A673 (cell line): ENCODE results near the gene KRI1. TPM values are rescaled to one million over a fixed set of nuclear protein-coding genes. Genes with fewer than 3 reads are reported as not detected.

ENCODE experiments used
- BruUV-seq: library from RNA; stranded (reverse); fragments of 400-500 nt; replicated peaks from 2 replicates; lab custom pipeline; 2021; lab: Mats Ljungman, UMichigan
- CTCF ChIA-PET: fragments of 300-600 bp; sonication (Branson Sonifier 250); formaldehyde crosslinking; loops from one replicate; lab custom pipeline; 2022; ENCODE audit warnings: antibody characterized with exemption; lab: Charles Lee
- POLR2A ChIA-PET: fragments of 300-600 bp; sonication (Branson Sonifier 250); formaldehyde crosslinking; loops from one replicate; lab custom pipeline; 2022; ENCODE audit warnings: antibody characterized with exemption; ENCODE audit not compliant: low non-redundant PET; lab: Charles Lee
- DNase-seq: peaks from one replicate; pipeline ENCODE4 v3.0.0-alpha.2; 2015; ENCODE audit warnings: low spot score
- H3K27ac ChIP-seq: fragments of 200-600 bp; sonication (generic); 2 replicates; pipeline ENCODE4 v1.5.1; 2016; ENCODE audit warnings: mixed run types, low read depth, mild to moderate bottlenecking, mixed read lengths, antibody characterized with exemption, low read length; ENCODE audit not compliant: poor library complexity, severe bottlenecking
- H3K27me3 ChIP-seq: fragments of 200-600 bp; sonication (generic); replicated peaks from 2 replicates; pipeline ENCODE4 v1.6.1; 2017; ENCODE audit warnings: mixed run types, low read depth, mild to moderate bottlenecking, mixed read lengths, antibody characterized with exemption, low read length; ENCODE audit not compliant: insufficient read depth, poor library complexity
- H3K36me3 ChIP-seq: fragments of 200-600 bp; sonication (generic); 2 replicates; pipeline ENCODE4 v1.6.1; 2016; ENCODE audit warnings: mixed run types, mild to moderate bottlenecking, mixed read lengths, antibody characterized with exemption, low read length; ENCODE audit not compliant: insufficient read depth, poor library complexity, severe bottlenecking
- H3K4me1 ChIP-seq: fragments of 200-600 bp; sonication (generic); 2 replicates; pipeline ENCODE4 v1.6.1; 2017; ENCODE audit warnings: mixed run types, mild to moderate bottlenecking, mixed read lengths, antibody characterized with exemption, low read length; ENCODE audit not compliant: insufficient read depth, poor library complexity, severe bottlenecking
- H3K4me3 ChIP-seq: fragments of 200-600 bp; sonication (generic); 2 replicates; pipeline ENCODE4 v1.5.1; 2016; ENCODE audit warnings: low read depth, mixed run types, mild to moderate bottlenecking, mixed read lengths, low read length; ENCODE audit not compliant: poor library complexity, severe bottlenecking
- H3K9me3 ChIP-seq: fragments of 200-600 bp; sonication (generic); 2 replicates; pipeline ENCODE4 v1.6.1; 2016; ENCODE audit warnings: mixed run types, low read depth, mild to moderate bottlenecking, mixed read lengths, antibody characterized with exemption, low read length; ENCODE audit not compliant: poor library complexity, severe bottlenecking
- EZH2 ChIP-seq: fragments of 200-600 bp; sonication (generic); IDR thresholded peaks from 2 replicates; pipeline ENCODE4 v1.6.1; 2017; ENCODE audit warnings: borderline replicate concordance, low read depth, mild to moderate bottlenecking, mixed read lengths, antibody characterized with exemption, low read length; ENCODE audit not compliant: poor library complexity, severe bottlenecking
- intact Hi-C: fragments of 100-400 bp; cut with micrococcal nuclease; formaldehyde crosslinking; loops from one replicate; pipeline ENCODE4 v1.10.0; 2022; ENCODE audit not compliant: unreplicated experiment
- total RNA-seq: library from RNA; stranded (reverse); gene quantifications from 2 replicates; pipeline ENCODE4 v1.2.3, GENCODE V29; 2021
- TF ChIP-seq, protein P1 (sequence below): fragments of 300-800, 200-600 bp; sonication (generic); conservative IDR thresholded peaks from 2 replicates; pipeline ENCODE4 v1.5.1; 2017; ENCODE audit warnings: low read depth, mild to moderate bottlenecking, antibody characterized with exemption, low read length, moderate library complexity, mixed read lengths

Gene KRI1
- total RNA-seq, 1 experiment from 2014 or later = 47.8 TPM

DNA sequence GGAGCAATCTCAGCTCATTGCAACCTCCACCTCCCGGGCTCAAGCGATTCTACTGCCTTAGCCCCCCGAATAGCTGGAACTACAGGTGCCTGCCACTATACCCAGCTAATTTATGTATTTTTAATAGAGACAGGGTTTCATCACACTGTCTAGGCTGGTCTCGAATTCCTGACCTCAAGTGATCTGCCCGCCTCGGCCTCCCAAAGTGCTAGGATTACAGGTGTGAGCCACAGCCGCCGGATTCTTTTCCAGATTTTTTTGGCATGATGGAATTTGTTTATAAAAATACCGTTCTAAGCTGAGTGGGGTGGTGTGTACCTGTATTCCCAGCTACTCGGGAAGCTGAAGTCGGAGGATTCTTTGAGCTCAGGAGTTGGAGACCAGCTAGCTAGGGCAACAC, 28.1 kb downstream of the KRI1 start:
- no peaks in the 10 kb centered on the region for H3K4me1 ChIP-seq
- BruUV-seq = no TSS peak

DNA sequence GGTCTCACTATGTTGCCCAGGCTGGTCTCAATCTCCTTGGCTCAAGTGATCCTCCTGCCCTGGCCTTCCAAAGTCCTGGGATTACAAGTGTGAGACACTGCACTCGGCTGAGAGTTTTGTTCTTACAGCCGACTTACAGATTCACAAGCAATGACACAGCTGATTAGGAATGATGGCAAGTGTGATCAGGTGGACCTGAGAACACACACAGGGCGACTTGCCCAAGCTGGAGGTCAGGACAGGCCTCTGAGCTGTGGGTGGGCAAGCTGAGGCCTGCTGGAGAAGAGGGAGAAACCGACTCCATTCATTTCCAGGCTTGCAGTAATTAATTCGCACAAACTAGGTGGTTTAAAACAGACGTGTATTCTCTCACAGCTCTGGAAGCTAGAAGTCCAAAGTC, 30.2 kb downstream of the KRI1 start:
- ChIA-PET CTCF (interaction anchor here (1.0 kb wide), 1 partner anchor 24 kb away, joined by 4 read pairs; no protein-coding TSS in a partner anchor), POLR2A (interaction anchor here (0.6 kb wide), 1 partner anchor 60 kb away, joined by 8 read pairs; no protein-coding TSS in a partner anchor)
- no peaks in the 10 kb centered on the region for H3K27me3 ChIP-seq
- no TSS peak for BruUV-seq
- no peak for TF ChIP-seq EZH2
- TF ChIP-seq, protein P1, sequence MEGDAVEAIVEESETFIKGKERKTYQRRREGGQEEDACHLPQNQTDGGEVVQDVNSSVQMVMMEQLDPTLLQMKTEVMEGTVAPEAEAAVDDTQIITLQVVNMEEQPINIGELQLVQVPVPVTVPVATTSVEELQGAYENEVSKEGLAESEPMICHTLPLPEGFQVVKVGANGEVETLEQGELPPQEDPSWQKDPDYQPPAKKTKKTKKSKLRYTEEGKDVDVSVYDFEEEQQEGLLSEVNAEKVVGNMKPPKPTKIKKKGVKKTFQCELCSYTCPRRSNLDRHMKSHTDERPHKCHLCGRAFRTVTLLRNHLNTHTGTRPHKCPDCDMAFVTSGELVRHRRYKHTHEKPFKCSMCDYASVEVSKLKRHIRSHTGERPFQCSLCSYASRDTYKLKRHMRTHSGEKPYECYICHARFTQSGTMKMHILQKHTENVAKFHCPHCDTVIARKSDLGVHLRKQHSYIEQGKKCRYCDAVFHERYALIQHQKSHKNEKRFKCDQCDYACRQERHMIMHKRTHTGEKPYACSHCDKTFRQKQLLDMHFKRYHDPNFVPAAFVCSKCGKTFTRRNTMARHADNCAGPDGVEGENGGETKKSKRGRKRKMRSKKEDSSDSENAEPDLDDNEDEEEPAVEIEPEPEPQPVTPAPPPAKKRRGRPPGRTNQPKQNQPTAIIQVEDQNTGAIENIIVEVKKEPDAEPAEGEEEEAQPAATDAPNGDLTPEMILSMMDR = no peak
- no peak for DNase-seq
- intact Hi-C loops = no loop called here
- H3K9me3 ChIP-seq = no peaks in the 10 kb centered on the region
- no peak overlapping the region for H3K4me3 ChIP-seq
- H3K4me1 ChIP-seq = no peaks in the 10 kb centered on the region
- no peaks in the 10 kb centered on the region for H3K36me3 ChIP-seq
- H3K27ac ChIP-seq = no peak overlapping the region

More for the DNA sequence above, 28.1 kb downstream of the KRI1 start:
- no peak for TF ChIP-seq EZH2
- TF ChIP-seq, protein P1 = no peak
- CTCF ChIA-PET = no interaction called here
- POLR2A ChIA-PET = interaction anchor here (0.6 kb wide), 2 partner anchors 23 to 110 kb away, joined by 3 to 10 read pairs; no protein-coding TSS in a partner anchor
- no peak for DNase-seq
- Histone ChIP-seq H3K4me3 (no peak overlapping the region), H3K27me3 (no peaks in the 10 kb centered on the region), H3K36me3 (no peaks in the 10 kb centered on the region), H3K27ac (no peak overlapping the region), H3K9me3 (no peaks in the 10 kb centered on the region)
- intact Hi-C loops = no loop called here

DNA sequence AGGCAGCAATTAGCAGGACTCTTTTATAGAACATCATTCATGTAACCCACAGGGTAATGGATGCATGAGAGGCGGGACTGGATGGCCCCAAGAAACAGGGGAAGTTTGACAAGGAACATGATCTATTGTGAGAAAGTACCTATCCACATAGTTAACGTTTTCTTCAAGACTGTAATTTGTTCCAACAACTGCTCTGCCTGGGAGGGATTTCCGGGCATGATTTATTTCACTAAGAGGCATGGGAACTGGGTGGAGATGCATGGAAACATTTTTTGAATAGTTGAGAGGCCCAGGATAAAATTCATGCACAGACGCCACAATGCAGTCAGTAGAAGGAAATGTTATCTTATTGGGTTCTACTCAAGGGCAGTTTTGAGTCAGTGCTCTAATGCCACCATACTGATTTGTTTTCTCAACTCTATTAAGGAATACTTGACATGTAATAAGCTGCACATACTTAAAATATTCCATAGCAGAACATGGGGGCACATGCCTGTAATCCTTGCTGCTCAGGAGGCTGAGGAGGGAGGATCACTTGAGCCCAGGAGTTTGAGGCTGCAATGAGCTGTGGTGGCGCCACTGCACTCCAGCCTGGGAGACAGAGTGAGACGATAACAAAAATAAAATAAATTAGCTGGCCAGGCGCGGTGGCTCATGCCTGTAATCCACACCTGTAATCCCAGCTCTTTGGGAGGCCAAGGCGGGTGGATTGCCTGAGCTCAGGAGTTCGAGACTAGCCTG, 32.0 kb downstream of the KRI1 start:
- BruUV-seq = no TSS peak
- no peaks in the 10 kb centered on the region for H3K9me3 ChIP-seq
- DNase-seq = no peak
- H3K27ac ChIP-seq = no peak overlapping the region
- H3K4me3 ChIP-seq = no peak overlapping the region
- no peaks in the 10 kb centered on the region for H3K4me1 ChIP-seq
- H3K27me3 ChIP-seq = no peaks in the 10 kb centered on the region
- no peak for TF ChIP-seq EZH2
- TF ChIP-seq, protein P1 = no peak
- H3K36me3 ChIP-seq = no peaks in the 10 kb centered on the region
- intact Hi-C loops = no loop called here
- ChIA-PET POLR2A (no interaction called here), CTCF (no interaction called here)
